ENCODE data around the gene CXCL14. TPM values are rescaled to one million over a fixed set of nuclear protein-coding genes. Genes with fewer than 3 reads are reported as not detected.

Gene CXCL14
- total RNA-seq, 1 experiment from 2014 or later, result not detected

DNA sequence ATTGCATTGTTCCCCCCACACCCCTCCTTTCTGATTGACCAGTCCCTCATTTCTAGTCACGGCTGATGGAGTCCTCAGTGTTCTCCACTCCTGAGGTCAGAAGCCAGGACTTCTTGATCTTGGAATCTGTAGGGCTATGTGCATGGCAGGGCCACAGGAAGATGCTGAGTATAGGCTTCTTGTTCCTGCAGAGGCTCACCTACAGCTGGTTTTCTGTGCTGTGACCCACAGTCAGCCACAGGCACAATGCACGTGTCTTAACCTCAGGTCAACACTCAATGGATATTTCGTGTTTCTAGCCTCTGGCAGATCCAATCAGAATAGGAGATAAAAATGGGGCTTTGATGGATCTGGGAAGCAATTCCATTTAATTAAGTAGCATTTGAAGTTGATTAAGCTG lies 14.3 kb upstream of the CXCL14 start:
- TF ChIP-seq EZH2 (IDR thresholded peaks at IDR 0.05) (no peak), ZFX (IDR thresholded peaks at IDR 0.05) (no peak), YY1 (IDR thresholded peaks at IDR 0.05; ENCODE audit: extremely low read depth, insufficient replicate concordance, low read depth, low read length) (no peak), JUND (IDR thresholded peaks at IDR 0.05) (no peak)
- TF ChIP-seq, protein P1, sequence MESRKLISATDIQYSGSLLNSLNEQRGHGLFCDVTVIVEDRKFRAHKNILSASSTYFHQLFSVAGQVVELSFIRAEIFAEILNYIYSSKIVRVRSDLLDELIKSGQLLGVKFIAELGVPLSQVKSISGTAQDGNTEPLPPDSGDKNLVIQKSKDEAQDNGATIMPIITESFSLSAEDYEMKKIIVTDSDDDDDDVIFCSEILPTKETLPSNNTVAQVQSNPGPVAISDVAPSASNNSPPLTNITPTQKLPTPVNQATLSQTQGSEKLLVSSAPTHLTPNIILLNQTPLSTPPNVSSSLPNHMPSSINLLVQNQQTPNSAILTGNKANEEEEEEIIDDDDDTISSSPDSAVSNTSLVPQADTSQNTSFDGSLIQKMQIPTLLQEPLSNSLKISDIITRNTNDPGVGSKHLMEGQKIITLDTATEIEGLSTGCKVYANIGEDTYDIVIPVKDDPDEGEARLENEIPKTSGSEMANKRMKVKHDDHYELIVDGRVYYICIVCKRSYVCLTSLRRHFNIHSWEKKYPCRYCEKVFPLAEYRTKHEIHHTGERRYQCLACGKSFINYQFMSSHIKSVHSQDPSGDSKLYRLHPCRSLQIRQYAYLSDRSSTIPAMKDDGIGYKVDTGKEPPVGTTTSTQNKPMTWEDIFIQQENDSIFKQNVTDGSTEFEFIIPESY (IDR thresholded peaks at IDR 0.05; ENCODE audit: extremely low read depth, insufficient replicate concordance, low read length), result no peak
- TF ChIP-seq, protein P2, sequence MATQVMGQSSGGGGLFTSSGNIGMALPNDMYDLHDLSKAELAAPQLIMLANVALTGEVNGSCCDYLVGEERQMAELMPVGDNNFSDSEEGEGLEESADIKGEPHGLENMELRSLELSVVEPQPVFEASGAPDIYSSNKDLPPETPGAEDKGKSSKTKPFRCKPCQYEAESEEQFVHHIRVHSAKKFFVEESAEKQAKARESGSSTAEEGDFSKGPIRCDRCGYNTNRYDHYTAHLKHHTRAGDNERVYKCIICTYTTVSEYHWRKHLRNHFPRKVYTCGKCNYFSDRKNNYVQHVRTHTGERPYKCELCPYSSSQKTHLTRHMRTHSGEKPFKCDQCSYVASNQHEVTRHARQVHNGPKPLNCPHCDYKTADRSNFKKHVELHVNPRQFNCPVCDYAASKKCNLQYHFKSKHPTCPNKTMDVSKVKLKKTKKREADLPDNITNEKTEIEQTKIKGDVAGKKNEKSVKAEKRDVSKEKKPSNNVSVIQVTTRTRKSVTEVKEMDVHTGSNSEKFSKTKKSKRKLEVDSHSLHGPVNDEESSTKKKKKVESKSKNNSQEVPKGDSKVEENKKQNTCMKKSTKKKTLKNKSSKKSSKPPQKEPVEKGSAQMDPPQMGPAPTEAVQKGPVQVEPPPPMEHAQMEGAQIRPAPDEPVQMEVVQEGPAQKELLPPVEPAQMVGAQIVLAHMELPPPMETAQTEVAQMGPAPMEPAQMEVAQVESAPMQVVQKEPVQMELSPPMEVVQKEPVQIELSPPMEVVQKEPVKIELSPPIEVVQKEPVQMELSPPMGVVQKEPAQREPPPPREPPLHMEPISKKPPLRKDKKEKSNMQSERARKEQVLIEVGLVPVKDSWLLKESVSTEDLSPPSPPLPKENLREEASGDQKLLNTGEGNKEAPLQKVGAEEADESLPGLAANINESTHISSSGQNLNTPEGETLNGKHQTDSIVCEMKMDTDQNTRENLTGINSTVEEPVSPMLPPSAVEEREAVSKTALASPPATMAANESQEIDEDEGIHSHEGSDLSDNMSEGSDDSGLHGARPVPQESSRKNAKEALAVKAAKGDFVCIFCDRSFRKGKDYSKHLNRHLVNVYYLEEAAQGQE (IDR thresholded peaks at IDR 0.05; ENCODE audit: low read depth), result no peak
- no TSS peak for BruUV-seq (replicated peaks)
- no peaks in the 10 kb centered on the region for H3K9me3 ChIP-seq (ENCODE audit: control insufficient read depth in 1 of 2, insufficient read depth in 1 of 2, low read depth in 1 of 2, low read length in 2 of 2)
- POLR2A ChIA-PET, result no interaction called here
- CTCF ChIA-PET, result no interaction called here
- no peak overlapping the region for H2AFZ ChIP-seq (ENCODE audit: low read depth, low read length, poor library complexity, severe bottlenecking)
- H3K9ac ChIP-seq (ENCODE audit: low read length), result no peak overlapping the region
- no peaks in the 10 kb centered on the region for H3K9me2 ChIP-seq (ENCODE audit: insufficient read depth)
- no peak overlapping the region for H3K27ac ChIP-seq (ENCODE audit: low read depth, low read length)
- RAD21 ChIA-PET (ENCODE audit: low non-redundant PET in 1 of 2, low total read pairs in 2 of 2, uncharacterized antibody in 2 of 2, unreplicated experiment in 2 of 2), result no interaction called here
- ATAC-seq (no peak), DNase-seq (ENCODE audit: low read depth, low spot score) (no peak)
- intact Hi-C loops (cut with micrococcal nuclease), result no loop called here
- peaks cover 29% of the 10 kb centered on the region for H3K27me3 ChIP-seq (ENCODE audit: insufficient read depth, low read length)
- H3K79me2 ChIP-seq (ENCODE audit: insufficient read depth, low read length), result no peaks in the 10 kb centered on the region
- H3K4me2 ChIP-seq (ENCODE audit: low read length), result no peak overlapping the region
- H4K20me1 ChIP-seq (ENCODE audit: insufficient read depth), result no peaks in the 10 kb centered on the region
- H3K36me3 ChIP-seq (ENCODE audit: control insufficient read depth in 1 of 2, insufficient read depth in 2 of 2, low read length in 2 of 2), result no peaks in the 10 kb centered on the region
- no peaks in the 10 kb centered on the region for H3K4me1 ChIP-seq (ENCODE audit: control insufficient read depth in 1 of 2, insufficient read depth in 2 of 2, low read length in 2 of 2)
- no peak overlapping the region for H3K4me3 ChIP-seq (replicated peaks in 1 of 2; ENCODE audit: low read depth in 1 of 2, low read length in 2 of 2)
